Colonic mucosa (tissue), 4 donors: ENCODE data around the gene TRAF2. TPM values are rescaled to one million over a fixed set of nuclear protein-coding genes. Genes with fewer than 3 reads are reported as not detected.

Experiments
- DNase-seq: peaks from one replicate; pipeline ENCODE4 v3.0.0-alpha.2; 2020
- H3K27ac ChIP-seq: fragments of 200-600 bp; one replicate; pipeline ENCODE4 v1.8.0; 2021
- H3K27me3 ChIP-seq: fragments of 200-600 bp; one replicate; pipeline ENCODE4 v1.8.0; 2021
- H3K36me3 ChIP-seq: fragments of 200-600 bp; one replicate; pipeline ENCODE4 v1.8.0; 2021
- H3K4me1 ChIP-seq: fragments of 200-600 bp; one replicate; pipeline ENCODE4 v1.8.0; 2021; ENCODE audit warnings: mild to moderate bottlenecking
- H3K4me3 ChIP-seq: fragments of 200-600 bp; one replicate; pipeline ENCODE4 v1.8.0; 2021
- H3K9ac ChIP-seq, 2 donors: one replicate each; pipeline ENCODE4 v1.7.0; 2013; ENCODE audit warnings: control low read depth in 2 of 2, low read depth in 2 of 2, low read length in 2 of 2
- H3K9me3 ChIP-seq: fragments of 200-600 bp; one replicate; pipeline ENCODE4 v1.8.0; 2021
- CTCF ChIP-seq: fragments of 200-600 bp; IDR thresholded peaks from one replicate; pipeline ENCODE4 v1.8.0; 2022; ENCODE audit warnings: antibody characterized with exemption, mild to moderate bottlenecking
- intact Hi-C: fragments of 100-400 bp; cut with DNase I; formaldehyde crosslinking; loops from one replicate; pipeline ENCODE4 v1.14.1; 2022
- total RNA-seq, 2 donors: library from RNA; stranded (reverse); fragmentation: NEBNext Ultra II Directional in 1 of 2; extraction: Animal tissue kit (Norgen Biotek cat#: 25700) in 1 of 2; gene quantifications; one replicate each; pipeline ENCODE4 v1.2.1, GENCODE V29; 2021
- donor health status: healthy.
- donor health status: DM: no; HTN: no; CAD: no.
- donor health status: DM: no; HTN: no; CAD: no.

TRAF2 gene
- total RNA-seq, 2 donors from 2014 or later: 22.4 to 50.6 TPM

GRCh38 chr9:136947955-136948510 is 61.7 kb downstream of the TRAF2 start:
- intact Hi-C loops: no loop called here
- Histone ChIP-seq H3K36me3 (no peaks in the 10 kb centered on the region), H3K27me3 (no peaks in the 10 kb centered on the region), H3K4me3 (no peak overlapping the region), H3K4me1 (peaks cover 9% of the 10 kb centered on the region), H3K27ac (peak overlapping the region; percentile 98), H3K9me3 (no peaks in the 10 kb centered on the region), H3K9ac (peak overlapping the region in 1 of 2 donors; percentile 61)
- TF ChIP-seq CTCF: peak; percentile 36
- peak; percentile 76 for DNase-seq

- H3K9ac ChIP-seq: peak overlapping the region; percentile 63 to 98
Observed at GRCh38 chr9:136949239-136949816, 63.0 kb downstream of the TRAF2 start.

GRCh38 chr9:136949817-136950655 is 63.7 kb downstream of the TRAF2 start:
- TF ChIP-seq CTCF: no peak
- DNase-seq: peak; percentile 99
- peak overlapping the region; percentile 51 for H3K4me3 ChIP-seq
- H3K27me3 ChIP-seq: no peaks in the 10 kb centered on the region
- intact Hi-C loops: no loop called here
- peak overlapping the region; percentile 97 to 98 for H3K9ac ChIP-seq
- no peaks in the 10 kb centered on the region for H3K9me3 ChIP-seq
- H3K27ac ChIP-seq: peak overlapping the region; percentile 98
- H3K36me3 ChIP-seq: no peaks in the 10 kb centered on the region
- H3K4me1 ChIP-seq: peaks cover 9% of the 10 kb centered on the region

More at GRCh38 chr9:136949239-136949816, 63.0 kb downstream of the TRAF2 start:
- TF ChIP-seq CTCF: no peak
- Histone ChIP-seq H3K36me3 (no peaks in the 10 kb centered on the region), H3K4me3 (peak overlapping the region; percentile 51), H3K4me1 (peaks cover 9% of the 10 kb centered on the region), H3K27me3 (no peaks in the 10 kb centered on the region), H3K27ac (peak overlapping the region; percentile 98), H3K9me3 (no peaks in the 10 kb centered on the region)
- DNase-seq: no peak
- intact Hi-C loops: no loop called here

GRCh38 chr9:136950656-136951276 is 64.5 kb downstream of the TRAF2 start:
- Histone ChIP-seq H3K4me1 (peaks cover 9% of the 10 kb centered on the region), H3K27ac (peak overlapping the region; percentile 98), H3K36me3 (no peaks in the 10 kb centered on the region), H3K9ac (peak overlapping the region; percentile 97 to 98), H3K27me3 (no peaks in the 10 kb centered on the region), H3K4me3 (peak overlapping the region; percentile 51), H3K9me3 (no peaks in the 10 kb centered on the region)
- no peak for DNase-seq
- intact Hi-C loops: no loop called here
- TF ChIP-seq CTCF: no peak

GRCh38 chr9:136951541-136952320 is 65.4 kb downstream of the TRAF2 start, which contains the start of gene LCN12:
TSS of gene LCN12 (plus strand) at chr9:136952273. CDS start at chr9:136952328, 55 bp downstream.
- Histone ChIP-seq H3K9me3 (no peaks in the 10 kb centered on the region), H3K4me3 (no peak within 1 kb of the TSS), H3K4me1 (peaks cover 9% of the 10 kb centered on the region), H3K36me3 (no peaks in the 10 kb centered on the region), H3K9ac (no peak within 1 kb of the TSS), H3K27ac (peak within 1 kb of the TSS; percentile 98), H3K27me3 (no peaks in the 10 kb centered on the region)
- no peak for DNase-seq
- no peak for TF ChIP-seq CTCF
- intact Hi-C loops: no loop called here
